GM06990 (cell line): ENCODE data around the gene LRCH1.

ENCODE experiments used
- DNase-seq: peaks from one replicate; pipeline ENCODE4 v3.0.0-alpha.2; 2011; ENCODE audit not compliant: insufficient read length; ENCODE audit errors: extremely low read depth
- H3K27me3 ChIP-seq: replicated peaks from 2 replicates; pipeline ENCODE4 v1.6.0; 2011; ENCODE audit warnings: low read length; ENCODE audit not compliant: control insufficient read depth, insufficient read depth
- H3K36me3 ChIP-seq: 2 replicates; pipeline ENCODE4 v1.5.1; 2011; ENCODE audit warnings: low read length; ENCODE audit not compliant: control insufficient read depth, insufficient read depth
- H3K4me3 ChIP-seq: replicated peaks from 2 replicates; pipeline ENCODE4 v1.5.1; 2011; ENCODE audit warnings: low read depth, mild to moderate bottlenecking, control low read depth, low read length
- CTCF ChIP-seq: IDR thresholded peaks from 2 replicates; pipeline ENCODE4 v1.5.1; 2011; ENCODE audit warnings: low read length, control low read depth, mild to moderate bottlenecking, inconsistent platforms; ENCODE audit not compliant: insufficient read depth, poor library complexity, severe bottlenecking

LRCH1 gene

GRCh38 chr13:46630431-46631178, 77.6 kb downstream of the LRCH1 start:
- Histone ChIP-seq H3K27me3 (no peaks in the 10 kb centered on the region), H3K4me3 (no peak overlapping the region), H3K36me3 (no peaks in the 10 kb centered on the region; the same call in 1 of the 2 replicates)
- no peak for DNase-seq
- TF ChIP-seq CTCF = no peak

GRCh38 chr13:46631179-46631542, 78.2 kb downstream of the LRCH1 start:
- DNase-seq = no peak
- no peaks in the 10 kb centered on the region for H3K27me3 ChIP-seq
- H3K4me3 ChIP-seq = no peak overlapping the region
- H3K36me3 ChIP-seq = no peaks in the 10 kb centered on the region; the same call in 1 of the 2 replicates
- TF ChIP-seq CTCF = no peak

GRCh38 chr13:46632176-46632575, 79.2 kb downstream of the LRCH1 start:
- Histone ChIP-seq H3K36me3 (no peaks in the 10 kb centered on the region; the same call in 1 of the 2 replicates), H3K4me3 (no peak overlapping the region), H3K27me3 (no peaks in the 10 kb centered on the region)
- no peak for DNase-seq
- TF ChIP-seq CTCF = no peak

GRCh38 chr13:46633416-46633815, 80.4 kb downstream of the LRCH1 start:
- Histone ChIP-seq H3K36me3 (no peaks in the 10 kb centered on the region), H3K27me3 (no peaks in the 10 kb centered on the region), H3K4me3 (no peak overlapping the region)
- no peak for TF ChIP-seq CTCF
- DNase-seq = no peak

- no peak for TF ChIP-seq CTCF
- Histone ChIP-seq H3K36me3 (no peaks in the 10 kb centered on the region), H3K4me3 (no peak overlapping the region), H3K27me3 (no peaks in the 10 kb centered on the region)
- no peak for DNase-seq
Observed at GRCh38 chr13:46636451-46636850, 83.5 kb downstream of the LRCH1 start.
